Right ventricle myocardium superior (tissue), 1 donor: ENCODE data around the gene RPL19. TPM values are rescaled to one million over a fixed set of nuclear protein-coding genes. Genes with fewer than 3 reads are reported as not detected.

ENCODE experiments used
- ATAC-seq: fragments of 200-7000 bp; cut with Tn5 transposase; one replicate; pipeline ENCODE4 v1.9.1; 2020; ENCODE audit warnings: mild to moderate bottlenecking; ENCODE audit not compliant: poor library complexity
- DNase-seq: peaks from one replicate; pipeline ENCODE4 v3.0.0-alpha.2; 2020
- intact Hi-C: fragments of 100-400 bp; cut with DNase I; formaldehyde crosslinking; loops from one replicate; pipeline ENCODE4 v1.11.2; 2022
- total RNA-seq: library from RNA; stranded (reverse); fragmentation: NEBNext Ultra II Directional; extraction: Animal tissue kit (Norgen Biotek cat#: 25700); gene quantifications from one replicate; pipeline ENCODE4 v1.2.1, GENCODE V29; 2021
- donor health status: DM: no; HTN: yes; CAD: no; lungs with severe emphysema.

The RPL19 gene
- total RNA-seq, 1 donor from 2014 or later: 934 TPM

DNA sequence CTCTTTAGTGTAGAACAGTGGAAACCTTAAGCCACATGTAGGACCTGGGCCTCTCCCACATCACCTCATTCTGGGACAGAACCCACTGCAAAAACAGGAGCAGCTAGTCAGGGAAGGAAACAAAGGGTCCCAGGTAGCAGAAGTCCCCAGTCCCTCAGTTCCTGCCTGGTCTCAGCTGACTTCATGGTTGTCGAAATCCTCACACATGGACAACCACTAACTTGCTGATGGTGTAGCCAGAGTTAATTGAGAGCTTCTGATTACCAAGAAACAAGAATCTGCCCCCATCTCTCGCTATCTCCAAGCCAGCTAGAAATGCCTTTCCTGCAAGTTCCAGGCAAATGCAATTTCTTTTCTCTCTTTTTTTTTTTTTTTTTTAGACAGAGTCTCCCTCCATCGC is 30.6 kb upstream of the RPL19 start:
- ATAC-seq: no peak
- DNase-seq: no peak
- intact Hi-C loops: no loop called here

DNA sequence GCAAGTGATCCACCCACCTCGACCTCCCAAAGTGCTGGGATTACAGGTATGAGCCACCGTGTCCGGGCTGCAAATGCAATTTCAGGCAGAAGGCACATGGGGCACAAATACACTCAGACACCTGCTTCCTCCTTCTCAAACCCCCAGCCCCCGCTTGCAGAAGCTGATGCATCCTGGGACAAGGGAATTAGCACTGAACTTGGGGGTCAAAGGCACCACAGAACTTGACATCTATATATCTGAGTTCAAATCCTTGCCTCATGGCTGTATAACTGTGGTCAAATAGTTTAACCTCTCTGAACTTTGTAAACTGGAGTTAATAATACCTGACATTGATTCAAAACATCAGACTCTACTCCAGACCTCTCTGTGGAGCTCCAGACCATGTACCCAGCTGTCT is 30.0 kb upstream of the RPL19 start:
- no peak for ATAC-seq

DNA sequence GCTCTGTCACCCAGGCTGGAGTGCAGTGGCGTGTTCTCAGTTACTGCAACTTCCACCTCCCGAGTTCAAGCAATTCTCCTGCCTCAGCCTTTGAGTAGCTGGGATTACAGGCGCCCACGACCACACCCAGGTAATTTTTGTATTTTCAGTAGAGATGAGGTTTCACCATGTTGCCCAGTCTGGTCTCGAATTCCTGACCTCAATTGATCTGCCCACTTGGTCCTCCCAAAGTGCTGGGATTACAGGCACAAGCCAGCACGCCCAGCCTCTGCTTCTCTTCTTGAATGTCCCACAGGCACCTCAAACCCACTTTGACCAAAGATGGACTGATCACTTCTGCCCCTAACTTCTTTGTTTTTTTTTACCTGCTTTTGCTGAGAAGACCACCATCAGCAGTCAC is 29.5 kb upstream of the RPL19 start:
- DNase-seq (no peak), ATAC-seq (no peak)
- intact Hi-C loops: no loop called here

More for the DNA sequence above, 30.0 kb upstream of the RPL19 start:
- intact Hi-C loops: no loop called here
- no peak for DNase-seq

DNA sequence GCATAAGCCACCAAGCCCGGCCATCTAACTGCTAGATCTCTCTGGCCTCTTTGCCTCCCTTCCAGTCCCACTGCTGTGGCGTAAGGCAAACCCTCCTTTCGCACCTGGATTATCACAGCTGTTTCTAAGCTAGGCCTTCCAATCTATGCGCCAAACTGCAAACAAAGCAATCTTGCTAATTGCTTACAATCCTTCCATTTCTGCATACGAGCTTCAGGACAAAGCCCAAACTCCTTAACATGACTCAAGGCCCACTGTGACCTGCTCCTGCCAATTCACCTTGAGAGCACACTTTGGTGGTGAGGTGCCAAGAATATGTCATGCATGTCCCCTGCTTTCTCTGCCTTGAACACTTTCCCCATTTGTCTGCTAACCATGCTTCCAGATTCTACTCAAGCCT is 28.1 kb upstream of the RPL19 start:
- DNase-seq: no peak
- no peak for ATAC-seq
- intact Hi-C loops: no loop called here

DNA sequence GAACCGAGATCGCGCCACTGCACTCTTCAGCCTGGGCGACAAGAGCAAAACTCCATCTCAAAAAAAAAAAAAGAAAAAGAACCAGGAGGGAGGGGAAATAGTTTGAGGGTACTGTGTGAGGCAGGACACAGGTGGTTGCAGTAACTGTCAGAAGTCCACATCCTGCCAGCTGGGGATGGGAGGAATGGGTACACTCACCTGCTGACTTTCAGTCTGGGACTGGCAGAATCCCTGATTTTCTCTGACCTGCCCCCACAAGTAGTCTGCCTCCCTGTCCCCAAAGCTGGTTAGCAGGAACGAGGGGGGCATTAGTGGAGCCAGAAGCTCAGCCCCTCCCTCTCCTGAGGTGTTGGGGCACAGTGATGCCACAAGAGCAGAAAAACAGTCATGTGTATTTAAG is 27.0 kb upstream of the RPL19 start:
- no peak for DNase-seq
- intact Hi-C loops: no loop called here
- no peak for ATAC-seq

DNA sequence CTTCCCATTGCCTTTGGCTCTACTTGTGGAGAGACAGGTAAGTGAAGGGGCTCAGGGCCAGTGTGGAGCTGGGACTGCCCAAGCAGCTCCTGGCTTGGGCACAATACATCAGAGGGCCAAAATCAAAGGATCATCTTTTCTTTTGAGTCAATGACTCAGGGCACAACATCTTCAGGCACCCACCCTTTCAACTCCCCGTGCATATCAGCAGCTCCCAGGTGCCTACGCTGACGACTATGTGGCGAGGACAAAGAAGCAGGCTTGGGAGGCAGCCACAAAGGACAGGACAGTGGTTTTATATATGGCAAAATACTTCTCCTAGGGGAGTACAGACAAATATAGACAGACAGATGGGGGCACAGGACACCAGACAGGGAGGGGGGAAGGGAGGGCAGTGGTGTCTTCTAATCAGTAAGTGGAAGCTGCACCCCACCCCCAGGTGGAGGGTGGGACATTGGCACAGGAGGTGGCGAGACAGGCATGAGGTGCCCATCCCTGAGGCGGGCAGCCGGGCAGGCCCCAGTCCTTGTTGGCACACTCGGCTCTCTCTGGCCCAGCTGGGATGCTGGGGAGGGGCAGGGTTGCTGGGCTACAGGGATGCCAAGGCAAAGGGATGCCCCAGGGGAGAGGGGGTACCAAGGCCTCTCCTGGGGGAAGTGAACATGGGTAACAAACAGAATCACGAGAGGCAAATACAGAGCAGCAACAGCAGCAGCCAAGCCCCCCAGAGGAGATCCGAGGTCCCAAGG is 26.4 kb upstream of the RPL19 start:
- ATAC-seq: no peak

DNA sequence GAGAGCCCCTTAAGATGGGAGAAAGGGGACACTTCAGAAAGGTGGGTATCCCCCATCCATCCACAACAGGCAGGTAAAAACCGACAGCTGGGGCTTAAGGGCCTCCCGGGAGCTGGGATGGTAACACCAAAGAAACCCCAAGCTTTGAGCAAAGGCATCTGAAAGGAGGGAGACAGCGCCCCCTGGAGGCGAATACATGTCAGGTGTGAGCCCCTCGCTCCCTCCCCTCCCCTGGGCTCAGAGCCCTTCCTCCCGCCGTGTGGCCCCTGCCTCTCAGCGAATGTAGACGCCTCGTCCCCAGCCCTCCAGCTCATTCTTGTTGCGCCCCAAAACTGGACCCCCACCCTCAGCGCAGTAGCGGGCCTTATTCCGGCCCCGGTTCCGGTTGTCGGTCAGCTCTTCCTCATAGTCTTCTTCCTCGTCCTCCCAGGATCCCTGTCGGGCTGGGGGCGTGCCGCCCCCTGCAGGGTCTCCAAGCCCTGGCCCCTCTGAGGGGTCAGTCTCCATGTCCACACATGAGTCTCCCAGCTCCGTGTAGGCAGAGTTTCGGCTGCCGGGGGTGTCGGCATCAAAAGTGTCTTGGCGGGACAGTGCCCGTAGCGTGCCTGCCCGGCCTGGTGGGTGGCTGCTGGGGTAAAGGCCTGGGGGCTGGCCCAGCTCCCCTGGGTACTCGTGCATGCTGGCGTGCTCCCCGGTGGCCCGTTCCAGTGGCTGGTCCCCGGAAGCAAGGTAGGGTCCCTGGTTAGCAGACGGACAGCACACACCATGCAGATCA is 25.0 kb upstream of the RPL19 start:
- ATAC-seq: peak; percentile 88
- peak; percentile 83 for DNase-seq
- intact Hi-C loops: no loop called here

More for the DNA sequence above, 26.4 kb upstream of the RPL19 start:
- intact Hi-C loops: no loop called here
- no peak for DNase-seq

DNA sequence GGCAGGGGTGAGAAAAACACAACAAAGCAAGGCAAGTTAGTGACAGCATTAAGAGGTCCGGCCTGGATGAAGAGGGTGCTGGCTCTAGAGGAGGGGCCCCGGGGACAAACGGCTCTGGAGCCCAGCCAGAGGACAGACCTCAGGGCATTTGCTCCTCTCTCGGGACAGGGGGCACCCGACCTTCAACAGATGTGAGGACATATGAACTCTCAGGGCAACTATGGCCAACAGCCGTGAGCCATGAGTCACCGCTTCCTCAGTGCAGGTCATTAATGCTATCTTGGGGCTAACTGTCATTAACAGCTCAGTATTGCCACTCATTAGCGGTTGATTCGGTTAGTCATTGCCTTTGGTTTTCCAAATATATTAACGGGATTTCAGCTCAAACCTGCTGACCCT is 24.4 kb upstream of the RPL19 start:
- intact Hi-C loops: no loop called here
- DNase-seq: no peak
- no peak for ATAC-seq

DNA sequence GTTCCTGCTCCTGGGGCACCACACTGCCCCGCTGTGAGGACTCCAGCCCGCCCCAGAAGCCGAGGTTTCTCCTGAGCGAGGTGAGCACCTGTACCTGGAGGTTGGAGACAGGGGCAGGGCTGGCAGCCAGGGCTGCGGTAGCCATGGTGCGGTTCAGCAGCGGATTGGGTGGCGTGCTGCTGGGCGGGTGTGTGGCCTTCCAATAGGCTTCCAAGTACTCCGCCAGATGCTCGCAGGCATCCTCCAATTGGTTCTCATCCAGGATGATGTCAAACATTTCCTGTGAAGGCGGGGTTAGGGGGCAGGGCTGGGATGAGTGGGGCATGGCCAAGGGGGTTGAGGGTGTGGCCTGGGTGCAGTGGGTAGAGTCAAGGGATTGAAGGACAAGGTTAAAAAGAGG is 22.8 kb upstream of the RPL19 start:
- DNase-seq (no peak), ATAC-seq (no peak)
- intact Hi-C loops: no loop called here

DNA sequence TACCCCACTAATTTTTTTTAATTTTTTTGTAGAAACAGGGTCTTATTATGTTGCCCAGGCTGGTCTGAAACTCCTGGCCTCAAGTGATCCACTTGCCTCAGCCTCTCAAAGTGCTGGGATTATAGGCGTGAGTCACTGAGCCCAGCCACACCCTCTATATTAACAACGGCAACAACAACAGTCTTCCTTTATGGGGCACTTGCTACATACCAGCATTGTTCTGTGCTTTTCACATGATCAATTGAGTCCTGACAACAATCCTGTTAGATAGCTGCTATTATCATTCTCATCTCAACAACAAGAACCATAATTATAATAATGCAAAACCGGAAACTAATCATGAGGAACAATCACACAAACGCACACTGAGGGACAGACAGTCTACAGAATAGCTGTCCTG is 21.5 kb upstream of the RPL19 start:
- no peak for ATAC-seq
- intact Hi-C loops: no loop called here

DNA sequence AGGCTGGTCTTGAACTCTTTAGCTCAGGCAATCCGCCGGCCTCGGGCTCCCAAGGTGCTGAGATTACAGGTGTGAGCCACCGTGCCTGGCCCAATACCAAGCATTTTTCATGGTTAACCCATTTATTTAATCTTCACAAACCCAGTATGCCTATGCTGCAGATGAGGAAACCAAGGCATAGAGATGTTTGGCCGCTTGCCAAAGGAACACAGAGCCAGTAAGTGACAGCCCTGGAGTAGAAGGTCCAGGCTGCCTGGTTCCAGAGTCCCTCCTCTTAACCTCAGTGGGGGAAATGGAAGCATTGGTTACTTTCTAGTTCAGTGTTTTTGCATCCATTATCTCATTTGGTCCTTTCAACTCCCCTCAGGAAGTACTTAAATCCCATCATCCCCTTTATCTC is 18.8 kb upstream of the RPL19 start:
- intact Hi-C loops: no loop called here
- ATAC-seq (no peak), DNase-seq (no peak)

More for the DNA sequence above, 21.5 kb upstream of the RPL19 start:
- DNase-seq: no peak

DNA sequence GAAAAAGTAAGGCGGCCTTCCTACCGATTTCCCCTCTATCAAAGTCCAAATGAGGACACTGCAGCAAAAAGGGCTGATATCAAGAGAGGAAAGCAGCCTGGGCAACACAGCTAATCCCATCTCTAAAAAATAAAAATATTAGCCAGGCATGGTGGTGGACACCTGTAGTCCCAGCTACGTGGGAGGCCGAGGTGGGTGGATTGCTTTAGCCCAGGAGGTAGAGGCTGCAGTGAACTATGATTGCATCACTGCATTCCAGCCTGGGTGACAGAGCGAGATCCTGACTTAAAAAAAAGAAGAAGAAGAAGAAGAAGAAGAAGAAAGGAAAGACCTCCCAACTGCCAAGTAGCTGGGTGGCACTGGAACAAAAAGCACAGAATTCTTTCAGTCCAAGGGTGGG is 17.0 kb upstream of the RPL19 start:
- intact Hi-C loops: no loop called here
- ATAC-seq (no peak), DNase-seq (no peak)

DNA sequence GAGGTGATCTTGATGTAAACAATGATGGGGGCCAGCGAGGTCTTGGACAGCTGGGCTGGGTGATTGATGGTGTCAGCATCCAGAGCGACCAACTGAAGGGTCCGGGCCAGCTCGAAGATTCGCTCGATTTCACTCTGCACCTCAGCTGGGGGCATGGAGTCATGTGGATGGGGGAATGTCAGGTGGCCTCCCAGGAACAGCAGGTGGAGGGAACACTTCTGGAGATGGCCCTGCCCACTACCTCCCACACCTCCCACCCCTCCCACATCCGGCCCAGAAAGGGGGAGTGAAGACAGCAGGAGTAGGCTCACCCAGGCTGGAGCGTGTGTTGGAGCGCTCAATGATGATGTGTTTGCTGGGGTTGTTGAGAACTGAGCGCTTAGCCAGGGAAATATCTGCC is 16.4 kb upstream of the RPL19 start:
- DNase-seq (no peak), ATAC-seq (no peak)
- intact Hi-C loops: no loop called here

DNA sequence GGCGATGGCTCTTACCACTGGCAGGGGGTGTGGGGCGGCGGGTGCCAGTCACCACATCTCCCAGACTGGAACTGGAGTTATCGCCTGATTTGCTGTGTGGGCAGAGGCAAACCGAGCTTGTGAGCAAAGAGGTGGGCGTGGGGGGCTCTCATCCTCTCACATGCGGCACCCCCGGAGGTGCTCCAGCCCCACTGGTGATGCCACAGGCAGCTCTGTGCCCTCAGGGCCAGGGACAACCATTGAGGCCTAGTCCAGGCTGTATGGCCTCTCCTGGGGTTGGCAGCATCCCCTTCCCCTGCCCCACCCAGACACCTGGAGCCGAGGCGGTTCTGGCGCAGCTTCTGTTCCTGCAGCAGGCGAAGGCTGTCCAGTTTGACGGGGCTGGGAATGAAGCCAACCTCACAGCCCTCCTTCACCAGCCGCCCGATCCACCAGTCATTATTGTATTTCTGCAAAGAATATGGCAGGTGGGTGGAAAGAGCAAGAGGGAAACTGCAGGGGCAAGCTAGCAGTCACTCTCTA is 13.5 kb upstream of the RPL19 start:
- no peak for ATAC-seq
- intact Hi-C loops: no loop called here
- no peak for DNase-seq

DNA sequence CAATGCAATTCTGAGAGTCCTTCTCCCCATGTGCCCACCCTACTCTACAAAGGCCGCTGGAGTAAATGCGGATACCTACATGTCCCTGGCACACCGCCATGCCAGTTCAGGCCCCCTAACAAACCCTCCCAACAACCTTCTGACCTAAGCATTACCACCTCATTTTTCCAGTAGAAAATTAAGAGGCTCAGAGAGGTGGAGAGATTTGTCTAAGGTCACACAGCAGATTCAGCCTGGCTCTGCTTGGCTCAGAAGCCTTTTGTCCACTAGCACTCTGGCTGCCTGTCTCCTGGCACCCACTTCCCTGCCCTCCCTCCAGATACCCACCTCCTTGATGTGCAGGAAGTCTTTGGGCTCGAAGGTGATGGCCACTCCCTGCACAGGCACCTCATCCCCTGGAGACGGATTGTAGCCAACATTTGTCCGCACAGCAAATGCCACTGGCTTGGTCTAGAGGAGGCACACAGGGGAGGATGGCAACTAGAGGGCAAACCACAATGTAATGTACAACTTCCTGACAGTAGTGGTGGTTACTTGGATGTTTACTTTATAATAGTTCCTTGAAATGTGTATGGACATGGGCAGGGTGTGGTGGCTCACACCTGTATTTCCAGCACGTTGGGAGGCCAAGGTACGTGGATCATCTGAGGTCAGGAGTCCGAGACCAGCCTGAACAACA is 12.8 kb upstream of the RPL19 start:
- DNase-seq: no peak
- ATAC-seq: no peak
- intact Hi-C loops: no loop called here

DNA sequence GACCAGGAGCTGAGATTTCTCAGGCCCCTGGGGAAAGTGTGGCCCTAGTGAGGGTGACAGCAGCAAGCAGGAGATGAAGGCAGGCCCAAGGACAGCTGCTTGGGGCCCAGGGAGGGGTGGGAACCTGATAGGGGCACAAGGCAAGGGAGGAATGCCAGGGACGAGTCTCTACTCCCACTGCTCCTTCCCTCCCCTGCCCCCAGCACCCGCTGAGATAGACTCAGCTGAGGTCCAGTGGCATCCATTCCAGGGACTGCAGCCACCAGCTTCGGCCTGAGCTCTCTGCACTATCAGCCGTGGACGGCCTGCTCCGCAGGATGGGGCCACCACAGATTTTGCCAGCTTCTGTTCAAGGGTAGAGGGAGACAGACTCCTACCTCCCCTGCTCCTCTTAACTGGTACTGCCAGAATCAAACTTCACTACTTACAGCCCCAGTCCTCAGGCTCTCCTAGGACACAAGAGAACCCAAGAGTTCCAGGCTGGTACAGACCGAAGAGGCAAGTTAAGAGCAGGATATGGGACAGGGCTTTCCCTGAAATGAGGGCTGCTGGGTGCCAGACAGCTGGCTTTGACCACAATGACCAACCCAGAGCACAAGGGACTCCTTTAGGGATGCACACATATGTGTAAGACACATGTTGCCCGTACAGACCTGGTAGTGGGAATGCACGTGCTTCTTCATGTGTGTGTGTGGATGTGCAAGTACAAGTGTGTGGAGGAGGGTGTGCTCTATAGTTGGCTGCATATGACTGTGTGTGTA is 8.2 kb upstream of the RPL19 start:
- DNase-seq (no peak), ATAC-seq (no peak)
- intact Hi-C loops: no loop called here

DNA sequence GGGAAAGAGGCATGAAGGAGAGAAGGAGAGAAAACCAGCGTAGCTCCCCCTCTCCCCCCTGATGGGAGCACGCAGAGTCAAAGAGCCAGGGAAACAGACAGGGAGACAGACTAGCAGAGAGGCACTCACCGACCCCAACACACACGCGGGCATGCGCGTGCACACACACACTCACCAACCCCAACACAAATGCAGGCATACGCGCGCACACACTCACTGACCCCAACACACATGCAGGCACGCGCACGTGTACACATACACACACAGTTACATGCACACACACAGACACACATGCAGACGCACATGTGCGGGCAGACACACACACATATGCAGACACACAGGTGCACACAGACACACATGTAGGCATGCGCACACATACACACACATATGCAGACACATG is 7.2 kb upstream of the RPL19 start:
- no peak for DNase-seq
- ATAC-seq: no peak
- intact Hi-C loops: no loop called here

DNA sequence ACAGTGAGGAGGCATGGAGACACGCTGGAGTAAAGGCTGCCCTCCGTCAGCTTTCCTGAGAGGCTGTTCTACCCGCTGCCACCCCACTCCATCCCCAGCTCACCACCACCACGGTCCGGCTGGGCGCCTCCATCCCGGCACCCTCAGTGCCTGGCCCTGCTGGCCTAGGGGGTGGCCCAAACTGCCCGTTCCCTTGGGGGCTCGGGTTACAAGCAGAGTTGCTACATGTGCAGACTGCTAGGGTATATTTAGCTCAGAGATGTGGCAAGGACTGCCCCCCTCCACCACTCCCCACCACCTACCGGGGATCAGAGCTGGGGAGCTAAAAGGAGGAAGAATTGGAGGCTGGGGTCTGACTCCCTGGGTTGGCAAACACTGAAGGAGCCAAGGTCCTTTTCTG is 6.7 kb upstream of the RPL19 start:
- ATAC-seq: no peak
- intact Hi-C loops: no loop called here
- no peak for DNase-seq
